ENCODE measurements around the gene RBM6.
"Not testable (repeated sequence)": the region's sequence is repeated elsewhere in the genome, so short reads cannot be mapped to it uniquely, and the experiment has no call there.

The RBM6 gene

DNA sequence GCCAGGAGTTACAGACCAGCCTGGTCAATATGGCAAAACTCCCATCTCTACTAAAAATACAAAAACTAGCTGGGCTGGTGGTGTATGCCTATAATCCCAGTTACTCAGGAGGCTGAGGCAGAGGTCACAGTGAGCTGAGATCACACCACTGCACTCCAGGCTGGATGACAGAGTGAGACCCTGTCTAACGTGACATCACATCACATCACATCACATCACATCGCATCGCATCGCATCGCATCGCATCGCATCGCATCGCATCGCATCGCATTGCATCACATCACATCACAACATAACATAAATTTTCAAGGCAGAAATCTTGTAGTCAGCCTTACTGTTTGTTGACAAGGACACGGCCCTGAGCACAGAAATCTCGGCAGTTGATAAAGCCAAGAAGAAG is 44.4 kb downstream of the RBM6 start:
- DNase-seq = no peak

DNA sequence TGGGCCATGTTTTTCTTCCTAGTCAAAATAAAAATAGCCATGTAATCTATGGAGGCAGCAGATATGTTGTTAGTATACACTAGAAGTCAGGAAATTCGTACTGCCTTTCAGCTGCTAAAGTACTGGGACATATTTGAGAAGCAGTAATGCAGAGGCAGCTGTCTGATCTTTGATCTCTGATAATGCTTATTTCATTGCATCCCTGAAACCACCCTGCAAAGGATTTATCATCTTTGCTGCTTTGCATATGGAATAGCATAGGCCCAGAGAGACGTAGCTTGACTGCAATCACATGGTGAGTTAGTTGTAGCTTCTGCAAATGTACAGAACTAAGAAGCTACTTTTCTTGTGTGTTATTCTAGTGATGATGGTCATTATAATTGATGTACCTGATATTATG is 52.4 kb downstream of the RBM6 start:
- DNase-seq = peak; percentile 75 to 85

DNA sequence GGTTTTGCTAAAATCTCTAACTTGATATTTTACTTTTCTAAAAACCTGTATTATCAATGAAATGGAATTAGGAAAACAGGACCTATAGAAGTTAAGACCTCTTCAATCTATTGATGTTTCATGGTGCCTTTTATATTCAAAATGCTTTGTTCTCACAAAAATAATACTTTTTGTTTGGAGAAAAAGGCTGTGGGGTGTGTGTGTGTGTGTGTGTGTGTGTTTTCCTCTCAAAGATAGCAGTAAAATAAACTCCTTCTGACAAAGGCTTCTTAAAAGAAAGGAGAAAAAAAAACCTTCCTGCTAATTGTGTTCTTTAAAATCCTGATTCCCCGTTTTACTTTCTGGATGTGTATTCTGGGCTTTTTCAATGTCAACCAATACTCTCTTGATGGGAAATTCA is 54.5 kb downstream of the RBM6 start:
- DNase-seq = no peak

DNA sequence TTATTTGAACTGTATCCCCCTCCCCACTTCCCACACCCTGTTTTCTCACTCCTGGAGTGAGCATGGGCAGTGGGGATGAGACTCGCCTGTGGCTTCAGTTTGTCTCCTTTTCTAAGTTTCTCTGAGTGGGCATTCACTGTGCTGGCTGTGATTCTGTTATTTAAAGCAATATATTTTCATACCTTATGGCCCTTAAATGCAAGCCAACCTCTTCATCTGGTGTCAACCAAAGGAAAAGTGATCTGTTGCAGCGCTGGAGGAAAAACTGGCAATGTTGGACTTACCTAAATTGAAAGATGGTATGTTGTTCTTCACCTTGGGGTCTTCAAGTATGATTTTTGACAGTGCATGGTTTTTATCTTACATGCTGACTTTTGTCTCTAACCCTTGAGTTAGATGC is 56.1 kb downstream of the RBM6 start:
- DNase-seq = no peak

DNA sequence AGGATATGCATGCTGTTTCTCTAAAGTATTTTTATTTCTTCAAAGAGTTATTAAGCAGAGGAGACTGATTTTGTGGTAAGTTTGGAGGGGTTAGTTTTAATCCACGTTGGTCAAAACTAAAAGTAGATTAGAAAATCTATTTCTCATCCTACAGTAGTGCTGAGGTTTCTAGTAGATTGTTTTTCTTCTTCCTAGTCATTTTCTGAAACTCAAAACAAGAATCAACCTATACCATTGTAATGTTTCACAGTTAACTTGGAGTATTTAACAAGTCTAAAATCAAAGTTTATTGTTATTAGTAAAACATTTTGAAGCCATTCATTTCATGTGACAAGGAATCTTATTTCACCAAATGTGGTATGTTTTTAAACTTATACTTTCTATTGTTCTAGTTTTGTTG is 57.9 kb downstream of the RBM6 start:
- no peak for DNase-seq

DNA sequence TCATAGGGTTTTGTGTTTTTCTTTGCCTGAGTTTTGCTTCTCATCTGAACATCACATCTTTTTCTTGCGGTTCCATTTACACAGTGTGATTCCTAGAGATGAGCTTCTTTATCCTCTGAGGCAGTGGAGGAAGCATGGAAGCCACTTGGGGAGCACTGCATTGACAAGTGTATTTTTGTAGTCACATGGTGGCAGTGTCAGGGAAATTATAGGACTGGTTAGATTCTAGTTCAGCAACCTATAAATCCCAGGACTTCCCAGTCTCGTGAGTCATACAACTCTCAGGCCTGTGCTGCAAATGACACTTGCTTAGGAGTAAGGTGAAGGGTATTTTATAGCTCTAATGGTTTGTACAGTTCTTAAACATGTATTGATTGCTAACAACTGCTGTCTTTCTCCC is 58.4 kb downstream of the RBM6 start:
- DNase-seq = no peak

DNA sequence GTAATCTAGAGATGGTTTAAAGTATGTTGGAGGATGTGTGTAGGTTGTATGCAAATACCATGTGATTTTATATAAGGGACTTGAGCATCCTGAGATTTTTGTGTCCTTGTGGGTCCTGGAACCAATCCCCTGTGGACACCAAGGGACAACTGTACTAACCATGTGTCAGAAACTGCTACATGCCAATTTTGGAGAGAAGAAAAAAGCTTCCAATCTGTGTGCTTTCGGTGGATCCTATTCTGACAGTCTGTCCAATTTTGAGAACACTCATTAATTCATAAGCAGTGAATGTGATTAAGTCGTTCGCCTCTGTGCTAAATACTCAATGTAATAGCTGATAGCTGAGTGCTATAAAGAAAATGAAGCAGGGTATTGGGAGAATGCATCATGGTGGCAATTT is 61.6 kb downstream of the RBM6 start:
- no peak for DNase-seq

DNA sequence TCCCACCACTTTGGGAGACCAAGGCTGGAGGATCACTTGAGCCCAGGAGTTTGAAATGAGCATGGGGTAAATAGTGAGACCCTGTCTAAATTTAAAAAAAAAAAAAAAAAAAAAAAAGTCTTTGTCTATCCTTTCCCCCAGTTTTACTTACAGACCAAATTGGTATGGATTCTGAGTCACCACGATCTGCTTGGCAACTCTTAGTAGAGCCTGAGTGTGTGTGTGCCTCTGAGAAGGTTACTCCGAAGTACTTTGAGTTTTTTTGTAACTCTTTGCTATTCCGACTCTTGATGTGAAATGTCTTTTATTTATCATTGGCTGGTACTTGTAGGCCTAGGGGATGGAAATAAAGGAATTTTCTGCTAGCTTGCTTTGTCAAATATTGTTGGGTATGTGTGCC is 63.3 kb downstream of the RBM6 start:
- DNase-seq = no peak

DNA sequence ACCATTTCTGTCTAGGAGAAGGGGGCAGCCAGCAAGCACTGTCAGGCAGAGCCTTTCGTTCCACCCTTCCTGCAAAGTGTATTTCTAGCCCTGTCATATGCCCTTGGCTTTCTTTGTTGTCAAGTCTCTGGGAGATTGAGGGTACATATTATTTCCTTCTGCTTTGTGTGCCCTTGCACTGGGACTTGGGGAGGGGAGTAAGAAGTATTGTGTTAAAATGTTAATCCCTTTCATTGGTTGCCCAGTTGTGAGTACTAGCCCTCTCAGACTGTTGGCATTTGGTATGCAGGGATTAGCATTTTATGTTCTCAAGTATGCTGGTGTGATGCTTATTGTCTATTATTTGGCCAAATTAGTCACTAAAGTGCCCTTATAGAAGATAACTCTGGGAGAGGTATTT is 63.9 kb downstream of the RBM6 start:
- no peak for DNase-seq

DNA sequence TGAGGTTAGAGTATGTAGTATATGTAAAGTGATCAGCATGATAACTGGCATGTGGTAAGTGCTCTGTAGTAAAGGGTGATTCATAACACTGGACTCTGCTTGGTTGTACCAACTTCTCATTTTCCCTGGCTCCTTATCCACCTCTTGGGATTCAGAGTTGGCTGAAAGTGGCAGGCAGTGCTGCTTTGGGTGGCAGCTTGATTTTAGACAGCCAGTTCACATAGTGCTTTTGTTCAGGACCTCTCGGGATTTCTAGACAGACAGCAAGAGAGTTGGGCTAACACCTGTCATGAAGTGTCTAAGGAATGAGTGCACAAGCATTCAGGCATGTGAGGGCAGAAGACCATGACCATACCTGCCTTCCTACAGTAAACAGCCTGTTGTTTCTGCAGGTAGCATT is 69.0 kb downstream of the RBM6 start:
- DNase-seq = peak in 1 of 2 experiments; percentile 17

DNA sequence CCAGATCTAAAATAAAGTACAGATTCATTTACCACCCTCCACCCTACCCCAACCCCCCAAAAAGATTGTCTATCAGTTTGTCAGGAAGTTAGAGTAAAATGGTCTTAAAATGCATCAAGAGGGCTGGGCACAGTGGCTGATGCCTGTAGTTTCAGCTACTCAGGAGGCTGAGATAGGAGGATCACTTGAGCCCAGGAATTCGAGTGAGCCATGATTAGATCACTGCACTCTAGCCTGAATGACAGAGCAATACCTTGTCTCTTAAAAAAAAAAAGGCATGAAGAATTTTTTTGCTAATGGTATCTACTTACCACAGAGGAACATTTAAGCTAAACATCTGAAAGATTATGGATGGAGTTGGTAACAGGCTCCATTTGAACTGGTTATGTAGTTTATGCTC is 71.0 kb downstream of the RBM6 start:
- DNase-seq = no peak

DNA sequence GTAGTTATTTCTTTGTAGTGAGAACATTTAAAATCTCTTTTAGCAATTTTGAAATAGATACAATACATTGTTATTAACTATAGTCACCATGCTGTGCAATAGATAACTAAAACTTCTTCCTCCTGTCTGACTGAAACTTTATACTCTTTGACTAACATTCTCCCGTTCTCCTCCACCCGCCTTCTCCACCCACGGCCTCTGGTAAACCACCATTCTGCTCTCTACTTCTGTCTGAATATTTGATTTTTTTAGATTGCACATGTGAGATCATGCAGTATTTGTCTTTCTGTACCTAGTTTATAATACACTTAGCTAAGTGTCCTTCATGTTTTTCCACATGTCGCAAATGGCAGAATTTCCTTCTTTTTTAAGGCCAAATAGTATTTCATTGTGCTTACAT is 76.0 kb downstream of the RBM6 start:
- DNase-seq = no peak

DNA sequence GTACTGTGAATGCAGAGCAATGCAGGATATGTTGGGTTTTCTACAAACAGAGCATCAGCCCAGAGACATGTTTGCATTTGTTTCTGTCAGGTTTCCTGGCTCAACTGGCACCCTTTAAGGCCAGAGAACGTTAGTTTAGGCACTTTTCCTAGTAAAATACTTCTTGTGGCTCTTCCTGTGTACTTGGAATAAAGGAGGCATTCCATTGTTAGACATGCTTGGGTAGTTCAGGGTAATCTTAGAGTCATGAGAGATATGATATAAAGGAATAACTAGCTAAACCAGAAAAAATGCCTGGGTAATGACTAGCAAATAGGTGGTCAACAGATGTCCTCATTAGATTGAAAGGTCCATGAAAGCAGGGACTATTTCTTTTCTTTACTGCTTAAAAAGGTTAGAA is 88.4 kb downstream of the RBM6 start:
- no peak for DNase-seq

DNA sequence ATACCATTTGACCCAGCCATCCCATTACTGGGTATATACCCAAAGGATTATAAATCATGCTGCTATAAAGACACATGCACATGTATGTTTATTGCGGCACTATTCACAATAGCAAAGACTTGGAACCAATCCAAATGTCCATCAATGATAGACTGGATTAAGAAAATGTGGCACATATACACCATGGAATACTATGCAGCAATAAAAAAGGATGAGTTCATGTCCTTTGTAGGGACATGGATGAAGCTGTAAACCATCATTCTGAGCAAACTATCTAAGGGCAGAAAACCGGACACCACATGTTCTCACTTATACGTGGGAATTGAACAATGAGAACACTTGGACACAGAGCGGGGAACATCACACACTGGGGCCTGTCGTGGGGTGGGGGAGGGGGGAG is 91.3 kb downstream of the RBM6 start:
- not testable (repeated sequence) for DNase-seq

DNA sequence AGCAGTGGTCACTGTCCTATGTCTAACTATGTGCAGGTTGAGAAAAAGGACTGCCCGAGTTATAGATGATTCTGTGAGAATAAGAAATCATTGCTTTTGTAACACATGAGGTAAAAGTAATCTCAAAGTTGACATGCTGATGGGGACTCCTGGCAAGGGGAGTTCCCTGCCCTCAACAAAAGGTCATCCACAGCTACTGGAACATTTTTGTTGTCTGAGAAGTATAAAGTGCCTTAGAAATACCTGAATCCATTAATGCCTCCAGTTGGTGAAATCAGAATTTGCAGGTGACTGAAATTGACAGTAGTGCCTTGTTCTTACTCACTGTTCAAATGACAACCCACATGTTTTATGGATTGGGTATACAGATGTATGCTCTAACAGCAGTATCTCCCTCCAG is 105.0 kb downstream of the RBM6 start:
- DNase-seq = no peak

DNA sequence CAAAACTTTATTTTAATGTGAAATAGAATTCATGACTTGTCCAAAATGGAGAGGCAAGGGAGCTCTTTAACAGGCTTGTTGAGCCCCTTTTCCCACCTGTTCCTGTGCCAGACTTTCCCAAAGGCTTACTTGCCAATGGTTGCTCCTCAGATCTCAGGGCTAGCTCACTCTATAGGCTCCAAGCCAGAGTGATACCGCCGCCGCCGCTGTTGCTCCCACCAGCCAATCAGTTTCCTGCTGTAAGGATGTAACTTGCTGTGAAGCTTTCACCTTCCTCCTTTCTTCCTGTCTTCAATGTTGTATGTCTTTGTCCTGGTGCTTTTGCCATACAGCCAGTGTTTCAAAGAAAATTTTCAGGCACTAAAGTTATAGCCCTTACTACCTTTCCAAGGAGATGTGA is 107.5 kb downstream of the RBM6 start:
- DNase-seq = no peak

DNA sequence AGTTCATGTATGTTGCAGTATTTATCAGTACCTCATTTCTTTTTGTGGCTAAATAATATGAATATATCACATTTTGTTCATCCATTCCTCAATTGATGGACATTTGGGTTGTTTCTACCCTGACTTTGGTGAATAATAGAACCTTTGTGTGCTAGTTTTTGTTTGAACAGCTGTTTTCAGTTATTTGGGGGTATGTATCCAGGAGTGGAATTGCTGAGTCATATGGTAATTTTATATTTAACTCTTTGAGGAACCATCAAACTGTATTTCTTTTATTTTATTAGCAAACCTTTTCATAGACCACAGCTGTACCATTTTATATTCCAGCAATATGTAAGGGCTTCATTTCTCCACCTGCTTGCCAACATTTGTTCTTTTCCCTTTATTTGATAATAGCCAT is 110.4 kb downstream of the RBM6 start:
- DNase-seq = peak; percentile 95 to 96

DNA sequence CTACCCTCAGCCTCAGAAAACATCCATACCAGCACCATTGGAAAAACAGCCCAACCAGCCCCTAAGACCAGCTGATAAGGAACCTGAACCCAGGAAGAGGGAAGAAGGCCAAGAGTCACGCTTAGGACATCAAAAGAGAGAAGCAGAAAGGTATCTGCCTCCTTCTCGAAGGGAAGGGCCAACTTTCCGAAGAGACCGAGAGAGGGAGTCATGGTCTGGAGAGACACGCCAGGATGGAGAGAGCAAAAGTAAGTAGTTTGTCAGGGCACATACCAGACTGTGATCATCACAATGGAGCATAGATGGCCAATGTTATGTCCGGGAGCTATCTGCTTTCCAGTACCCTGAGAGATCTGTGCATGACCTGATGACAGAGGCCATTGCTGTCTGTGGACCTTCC is 117.8 kb downstream of the RBM6 start:
- no peak for DNase-seq

DNA sequence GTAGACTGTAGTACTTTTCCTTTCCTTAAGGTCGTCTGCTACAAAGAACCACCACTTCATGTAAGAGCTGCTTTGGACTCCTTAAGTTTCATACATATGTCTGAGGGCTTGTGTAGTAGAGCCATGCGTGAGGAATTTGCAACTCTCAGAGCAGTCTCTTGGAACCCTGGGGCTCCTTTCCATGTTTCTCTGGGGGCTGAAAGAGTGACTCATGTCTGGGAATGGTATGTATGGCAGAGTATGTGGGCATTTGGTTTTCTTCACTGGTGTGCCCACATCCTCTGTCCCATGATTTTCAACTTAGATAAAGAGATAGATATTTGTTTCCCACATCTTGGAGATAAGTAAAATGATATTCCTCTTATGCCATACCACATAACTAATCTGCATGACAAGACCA is 128.2 kb downstream of the RBM6 start:
- DNase-seq = no peak

DNA sequence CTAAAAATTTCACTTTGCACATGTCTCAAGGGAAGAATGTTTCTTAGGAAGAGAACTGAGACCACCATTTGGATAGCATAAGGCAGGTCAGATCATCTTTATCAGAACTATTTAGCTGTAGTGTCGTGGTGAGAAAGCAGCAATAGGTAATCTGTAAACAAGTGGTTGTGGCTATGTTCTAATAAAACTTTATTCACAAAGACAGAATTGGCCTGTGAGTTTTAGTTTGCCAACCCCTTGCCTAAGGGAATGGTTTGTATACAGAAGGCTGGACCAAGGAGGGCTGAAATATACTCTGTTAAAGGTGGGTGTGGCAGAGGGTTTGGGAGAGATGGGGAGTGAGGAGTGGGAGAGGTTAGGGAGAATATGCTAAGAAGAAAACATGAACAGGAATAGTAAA is 138.1 kb downstream of the RBM6 start:
- DNase-seq = no peak

DNA sequence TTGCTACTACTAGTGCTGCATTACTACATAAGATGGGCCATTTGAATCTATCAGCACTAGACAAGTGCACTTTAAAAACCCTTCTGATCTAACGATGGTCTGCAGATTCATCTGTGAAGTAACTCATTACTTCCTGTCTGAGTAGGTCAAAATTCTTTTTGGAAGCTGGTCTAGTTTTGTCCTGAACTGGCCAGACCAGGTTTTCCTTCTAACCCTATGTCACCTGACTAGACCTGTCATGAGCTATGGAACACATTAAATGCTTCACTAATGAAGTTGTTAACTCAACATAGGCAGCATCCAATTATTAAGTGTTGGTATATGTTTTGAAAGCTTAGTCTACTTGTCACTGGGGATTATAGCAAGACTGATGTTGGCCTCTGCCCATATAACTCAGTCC is 138.7 kb downstream of the RBM6 start:
- no peak for DNase-seq

DNA sequence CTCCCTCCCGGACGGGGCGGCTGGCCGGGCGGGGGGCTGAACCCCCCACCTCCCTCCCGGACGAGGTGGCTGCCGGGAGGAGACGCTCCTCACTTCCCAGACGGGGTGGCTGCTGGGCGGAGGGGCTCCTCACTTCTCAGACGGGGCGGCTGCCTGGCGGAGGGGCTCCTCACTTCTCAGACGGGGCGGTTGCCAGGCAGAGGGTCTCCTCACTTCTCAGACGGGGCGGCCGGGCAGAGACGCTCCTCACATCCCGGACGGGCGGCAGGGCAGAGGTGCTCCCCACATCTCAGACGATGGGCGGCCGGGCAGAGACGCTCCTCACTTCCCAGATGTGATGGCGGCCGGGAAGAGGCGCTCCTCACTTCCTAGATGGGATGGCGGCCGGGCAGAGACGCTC is 145.0 kb downstream of the RBM6 start:
- not testable (repeated sequence) for DNase-seq

DNA sequence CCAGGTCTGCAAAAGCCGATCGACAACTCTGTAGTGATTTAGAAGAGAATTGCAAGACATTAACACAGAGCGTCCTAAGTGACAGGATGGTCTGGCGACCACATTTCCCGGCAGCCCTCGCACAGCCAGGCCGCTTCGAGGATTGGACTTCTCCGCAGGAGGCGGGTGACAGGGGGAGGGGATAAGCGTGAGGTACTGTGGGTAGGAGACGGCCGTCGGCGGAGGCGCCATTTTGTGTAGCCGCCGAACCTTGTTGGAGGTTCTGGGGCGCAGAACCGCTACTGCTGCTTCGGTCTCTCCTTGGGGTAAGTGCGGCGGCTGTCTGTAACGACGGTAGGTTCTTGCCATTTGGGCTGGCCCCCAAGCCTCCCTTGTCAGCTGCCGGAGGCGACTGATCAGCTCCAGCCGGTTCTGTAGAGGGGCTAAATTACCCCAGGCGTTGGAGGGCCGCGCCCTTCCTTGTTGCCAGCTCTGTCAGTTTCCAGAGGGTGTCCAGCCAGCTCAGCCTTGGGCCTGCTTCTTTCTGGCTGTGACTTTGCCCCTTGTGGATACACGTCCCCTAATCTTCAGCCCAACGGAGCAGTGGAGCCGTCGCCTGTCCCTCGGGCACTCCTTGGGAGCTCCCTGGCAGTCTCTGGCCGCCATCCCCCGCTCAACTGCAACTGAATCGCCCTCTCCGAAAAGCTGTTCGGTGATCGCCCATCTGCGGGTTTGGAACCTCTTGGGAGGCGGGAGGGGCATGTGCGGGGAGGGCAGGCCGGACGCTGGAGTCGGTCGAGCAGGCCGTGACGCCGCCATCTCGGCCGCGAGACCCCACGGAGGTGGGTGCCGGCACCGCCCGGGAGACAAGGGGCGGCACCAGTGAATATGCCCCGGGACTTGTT is 149.0 kb downstream of the RBM6 start, which contains the start of gene RBM5:
RBM5 (plus strand) TSS at position 195 of the 884 bp plus-strand sequence. CDS start 1,516 bp downstream, outside the sequence.
- DNase-seq = peak; percentile 82 to 93

DNA sequence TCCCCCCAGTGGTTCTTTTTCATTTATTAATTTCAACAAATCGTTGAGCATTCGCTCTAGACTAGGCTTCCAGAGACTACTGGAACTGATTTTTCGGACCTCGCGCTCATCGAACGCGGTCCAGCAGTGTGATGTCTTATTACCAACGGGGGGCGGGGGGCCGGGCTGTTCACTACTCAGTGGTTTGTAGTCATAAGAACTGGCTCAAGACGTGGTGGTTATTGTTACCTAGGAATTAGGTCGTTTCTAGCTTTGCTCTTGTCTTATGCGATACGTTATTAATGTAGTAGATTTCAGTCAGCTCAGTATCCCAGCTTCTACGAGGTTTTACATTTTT is 149.6 kb downstream of the RBM6 start:
- DNase-seq = no peak

DNA sequence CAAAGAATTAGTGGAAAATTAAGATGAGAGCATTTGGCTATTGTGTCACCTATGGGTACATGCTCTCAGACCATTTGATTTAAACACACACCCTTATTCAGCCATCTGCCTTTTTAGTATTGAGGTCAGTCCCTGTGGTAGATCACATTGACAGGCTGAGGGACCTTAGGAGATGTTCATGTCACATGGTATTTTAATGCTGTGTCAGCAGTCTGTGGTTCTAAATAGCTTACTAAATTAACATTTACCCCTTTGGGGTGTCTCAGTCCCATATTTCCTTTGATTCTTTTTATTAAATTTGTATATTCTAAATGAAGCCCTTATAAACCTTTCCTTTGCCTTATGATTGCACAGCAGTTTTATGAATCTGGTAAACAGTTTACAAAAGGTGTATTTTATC is 151.0 kb downstream of the RBM6 start:
- DNase-seq = no peak
